ENCODE data around the gene SBNO1.
"Not testable (repeated sequence)": the region's sequence is repeated elsewhere in the genome, so short reads cannot be mapped to it uniquely, and the experiment has no call there.

Gene SBNO1

DNA sequence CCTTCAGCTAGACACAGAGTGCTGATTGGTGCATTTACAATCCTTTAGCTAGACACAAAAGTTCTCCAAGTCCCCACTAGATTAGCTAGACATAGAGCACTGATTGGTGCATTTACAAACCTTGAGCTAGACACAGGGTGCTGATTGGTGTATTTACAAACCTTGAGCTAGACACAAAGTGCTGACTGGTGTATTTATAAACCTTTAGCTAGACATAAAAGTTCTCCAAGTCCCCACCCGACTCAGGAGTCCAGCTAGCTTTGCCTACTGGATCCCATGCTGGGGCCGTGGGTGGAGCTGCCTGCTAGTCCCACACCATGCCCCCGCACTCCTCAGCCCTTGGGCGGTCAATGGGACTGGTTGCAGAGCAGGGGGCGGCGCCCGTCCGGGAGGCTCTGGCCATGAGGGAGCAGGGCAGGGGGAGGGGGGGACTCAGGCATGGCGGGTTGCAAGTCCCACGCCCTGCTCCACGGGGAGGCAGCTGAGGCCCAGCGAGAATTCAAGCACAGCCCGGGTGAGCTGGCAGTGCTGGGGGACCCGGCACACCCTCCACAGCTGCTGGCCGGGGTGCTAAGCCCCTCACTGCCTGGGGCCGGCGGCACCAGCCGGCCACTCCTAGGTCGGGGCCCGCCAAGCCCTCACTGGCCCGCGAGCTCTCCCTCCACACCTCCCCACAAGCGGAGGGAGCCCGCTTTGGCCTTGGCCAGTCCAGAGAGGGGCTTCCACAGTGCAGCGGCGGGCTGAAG is 115.5 kb downstream of the SBNO1 start:
- not testable (repeated sequence) for DNase-seq (ENCODE audit: low spot score)

DNA sequence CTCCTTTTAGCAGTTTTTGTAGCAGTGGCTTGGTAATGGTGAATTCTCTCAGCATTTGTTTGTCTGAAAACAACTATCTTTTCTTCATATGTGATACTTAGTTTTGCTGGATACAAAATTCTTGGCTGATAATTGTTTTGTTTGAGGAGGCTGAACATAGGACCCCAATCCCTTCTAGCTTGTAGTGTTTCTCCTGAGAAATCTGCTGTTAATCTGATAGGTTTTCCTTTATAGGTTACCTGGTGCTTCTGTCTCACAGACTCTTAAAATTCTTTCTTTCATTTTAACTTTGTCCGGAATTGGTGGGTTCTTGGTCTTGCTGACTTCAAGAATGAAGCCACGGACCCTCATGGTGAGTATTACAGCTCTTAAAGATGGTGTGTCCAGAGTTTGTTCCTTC is 116.5 kb downstream of the SBNO1 start:
- not testable (repeated sequence) for DNase-seq (ENCODE audit: low spot score)

DNA sequence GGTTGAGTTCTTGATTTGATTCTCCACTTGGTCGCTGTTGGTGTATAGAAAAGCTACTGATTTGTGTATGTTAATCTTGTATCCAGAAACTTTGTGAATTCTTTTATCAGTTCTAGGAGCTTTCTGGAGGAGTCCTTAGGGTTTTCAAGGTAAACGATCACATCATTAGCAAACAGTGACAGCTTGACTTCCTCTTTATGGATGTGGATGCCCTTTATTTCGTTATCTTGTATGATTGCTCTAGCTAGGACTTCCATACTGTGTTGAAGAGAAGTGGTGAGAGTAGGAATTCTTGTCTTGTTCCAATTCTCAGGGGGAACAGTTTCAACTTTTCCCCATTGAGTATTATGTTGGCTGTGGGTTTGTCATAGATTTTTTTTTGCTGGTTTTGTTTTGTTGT is 119.0 kb downstream of the SBNO1 start:
- DNase-seq (ENCODE audit: low spot score) = no peak

DNA sequence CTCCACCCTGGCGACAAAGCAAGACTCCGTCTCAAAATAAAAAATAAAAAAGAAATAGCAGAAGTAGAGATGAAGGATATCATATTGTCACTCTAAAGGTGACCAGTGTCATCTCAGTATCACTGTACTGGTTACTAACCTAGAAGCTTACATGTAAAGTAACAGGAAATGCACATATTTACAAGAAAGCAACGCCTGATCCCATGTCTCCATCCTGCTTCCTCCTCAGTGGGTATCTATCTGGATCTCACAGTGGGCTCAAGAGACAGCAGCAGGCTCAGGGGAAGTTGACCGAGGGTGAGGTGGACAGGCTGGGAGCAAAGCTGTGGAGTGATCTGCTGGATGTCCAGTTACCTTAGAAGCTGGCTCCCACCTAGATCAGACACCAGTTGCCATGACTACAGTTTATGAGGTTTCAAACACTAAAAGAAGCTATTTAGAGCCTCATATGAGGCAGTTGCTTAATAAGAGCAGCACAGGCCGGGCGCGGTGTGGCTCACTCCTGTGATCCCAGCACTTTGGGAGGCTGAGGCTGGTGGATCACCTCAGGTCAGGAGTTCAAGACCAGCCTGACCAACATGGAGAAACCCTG is 120.9 kb downstream of the SBNO1 start:
- no peak for DNase-seq (ENCODE audit: low spot score)

DNA sequence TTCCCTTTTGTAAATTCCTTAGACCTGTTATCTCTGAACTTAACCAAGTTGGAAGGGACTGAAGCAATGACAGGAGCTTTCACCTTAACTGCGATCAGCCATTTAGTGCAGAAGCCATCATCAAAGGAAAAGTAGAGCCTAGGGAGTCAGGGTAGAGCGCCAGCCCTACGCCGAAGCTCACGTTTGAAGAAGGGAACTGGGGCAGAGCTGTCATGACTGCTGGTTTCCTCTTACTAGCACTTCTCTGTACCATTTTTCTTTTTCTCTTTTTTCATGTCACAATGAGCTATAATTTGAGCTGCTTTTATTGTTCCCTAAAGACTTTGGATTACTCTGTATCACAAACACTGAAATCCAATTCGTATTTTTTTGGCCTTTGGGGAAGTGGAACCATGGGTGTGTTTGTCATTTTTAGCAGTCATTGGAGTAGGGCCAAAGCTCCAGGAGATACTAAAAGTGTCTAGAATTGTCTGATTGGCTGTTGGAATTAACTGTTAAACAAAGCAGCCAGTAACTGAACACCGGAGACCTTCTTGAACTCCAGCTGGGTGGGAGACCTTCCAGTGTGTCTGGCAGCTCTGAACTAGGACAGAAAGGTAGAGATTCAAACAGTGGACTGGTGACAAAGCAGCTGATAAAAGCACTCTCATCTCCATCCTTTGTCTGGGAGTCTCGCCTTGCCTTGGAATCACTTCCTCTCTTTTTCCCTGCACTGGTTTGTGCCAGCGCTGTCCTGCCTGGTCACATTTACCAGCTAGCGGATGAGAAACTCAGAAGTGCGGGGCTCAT is 122.3 kb downstream of the SBNO1 start:
- DNase-seq (ENCODE audit: low spot score) = no peak
